CD14-positive monocyte (primary cell): Measurements from ENCODE around the gene ENTPD7. TPM values are rescaled to one million over a fixed set of nuclear protein-coding genes. Genes with fewer than 3 reads are reported as not detected.
A peak's percentile ranks its signal among the peaks of the same experiment; 100 is the strongest.

Experiments used
- DNase-seq, 3 donors: peaks; one replicate each; pipeline ENCODE4 v3.0.0-alpha.2; 2011 to 2022
- H2AFZ ChIP-seq: 2 replicates; pipeline ENCODE4 v1.6.0; 2012; ENCODE audit warnings: mild to moderate bottlenecking, low read depth, low read length, inconsistent platforms; ENCODE audit not compliant: insufficient read depth, poor library complexity, severe bottlenecking
- H3K27ac ChIP-seq, 2 donors: 1 replicate in 1 of 2; 2 replicates in 1 of 2; pipeline ENCODE4 v1.5.1; 2012 to 2013; ENCODE audit warnings: low read length in 2 of 2, control low read depth in 1 of 2, inconsistent platforms in 1 of 2, low read depth in 1 of 2, mild to moderate bottlenecking in 1 of 2
- H3K27me3 ChIP-seq, 2 donors: one replicate each; pipeline versions ENCODE4 v1.6.0 to v1.6.1; 2011 to 2013; ENCODE audit warnings: low read length in 2 of 2; ENCODE audit not compliant: control insufficient read depth in 2 of 2, insufficient read depth in 2 of 2
- H3K36me3 ChIP-seq, 2 donors: replicated peaks in 1 of 2; 1 replicate in 1 of 2; 2 replicates in 1 of 2; pipeline versions ENCODE4 v1.5.1 to v1.6.1; 2012 to 2013; ENCODE audit warnings: low read length in 2 of 2, control low read depth in 1 of 2, inconsistent platforms in 1 of 2, mild to moderate bottlenecking in 1 of 2; ENCODE audit not compliant: insufficient read depth in 2 of 2, control insufficient read depth in 1 of 2
- H3K4me1 ChIP-seq, 2 donors: 1 replicate in 1 of 2; 2 replicates in 1 of 2; pipeline versions ENCODE4 v1.5.1 to v1.6.1; 2012 to 2013; ENCODE audit warnings: low read length in 2 of 2, control low read depth in 1 of 2, inconsistent platforms in 1 of 2, mild to moderate bottlenecking in 1 of 2, moderate library complexity in 1 of 2; ENCODE audit not compliant: insufficient read depth in 2 of 2, control insufficient read depth in 1 of 2
- H3K4me2 ChIP-seq: replicated peaks from 2 replicates; pipeline ENCODE3; 2012; ENCODE audit warnings: low read length, moderate library complexity, mild to moderate bottlenecking; ENCODE audit not compliant: poor library complexity, severe bottlenecking; ENCODE audit errors: extremely low read depth
- H3K4me3 ChIP-seq, 3 experiments: fragments of 200-600 bp in 1 of 3; sonication (generic) in 1 of 3; replicated peaks in 1 of 3; 1 replicate in 2 of 3; 2 replicates in 1 of 3; pipeline ENCODE4 v1.5.1; 2011 to 2013; ENCODE audit warnings: low read length in 3 of 3, mild to moderate bottlenecking in 3 of 3, control low read depth in 2 of 3, low read depth in 2 of 3, inconsistent platforms in 1 of 3, moderate library complexity in 1 of 3
- H3K79me2 ChIP-seq: 2 replicates; pipeline ENCODE4 v1.6.0; 2012; ENCODE audit warnings: mild to moderate bottlenecking, control low read depth, inconsistent platforms, low read length, moderate library complexity; ENCODE audit not compliant: insufficient read depth
- H3K9ac ChIP-seq: 2 replicates; pipeline ENCODE4 v1.6.0; 2017; ENCODE audit warnings: low read length, mild to moderate bottlenecking; ENCODE audit not compliant: insufficient read depth, poor library complexity, severe bottlenecking
- H3K9me3 ChIP-seq, 2 donors: replicated peaks in 1 of 2; 1 replicate in 1 of 2; 2 replicates in 1 of 2; pipeline versions ENCODE4 v1.5.1 to v1.6.1; 2012 to 2013; ENCODE audit warnings: low read length in 2 of 2, control low read depth in 1 of 2; ENCODE audit not compliant: control insufficient read depth in 1 of 2, insufficient read depth in 1 of 2
- H4K20me1 ChIP-seq: 2 replicates; pipeline ENCODE4 v1.6.0; 2012; ENCODE audit warnings: mild to moderate bottlenecking, low read length, control low read depth, moderate library complexity; ENCODE audit not compliant: insufficient read depth
- H3K27ac Mint-ChIP-seq, 7 donors: one replicate each; pipeline ENCODE4 v1.8.0; 2020; ENCODE audit warnings: mild to moderate bottlenecking in 7 of 7, mixed read lengths in 7 of 7, moderate library complexity in 6 of 7, inconsistent platforms in 2 of 7
- H3K27me3 Mint-ChIP-seq, 3 donors: one replicate each; pipeline ENCODE4 v1.8.0; 2021 to 2022; ENCODE audit warnings: low read depth in 3 of 3, mild to moderate bottlenecking in 3 of 3, mixed read lengths in 3 of 3, moderate library complexity in 3 of 3, inconsistent platforms in 1 of 3
- H3K36me3 Mint-ChIP-seq, 2 donors: one replicate each; pipeline ENCODE4 v1.8.0; 2020; ENCODE audit warnings: mixed read lengths in 2 of 2, inconsistent platforms in 1 of 2, mild to moderate bottlenecking in 1 of 2
- H3K4me1 Mint-ChIP-seq: one replicate; pipeline ENCODE4 v1.8.0; 2020; ENCODE audit warnings: mild to moderate bottlenecking, mixed read lengths
- H3K4me3 Mint-ChIP-seq, 2 donors: one replicate each; pipeline ENCODE4 v1.8.0; 2020; ENCODE audit warnings: mild to moderate bottlenecking in 2 of 2, mixed read lengths in 2 of 2, moderate library complexity in 1 of 2
- H3K9me3 Mint-ChIP-seq, 7 donors: one replicate each; pipeline ENCODE4 v1.8.0; 2020 to 2022; ENCODE audit warnings: mixed read lengths in 7 of 7, mild to moderate bottlenecking in 6 of 7, moderate library complexity in 6 of 7, inconsistent platforms in 2 of 7
- CTCF ChIP-seq: fragments of 200-600 bp; IDR thresholded peaks from one replicate; pipeline ENCODE4 v1.8.0; 2022; ENCODE audit warnings: antibody characterized with exemption, mild to moderate bottlenecking
- WGBS: methylation state at CpG from one replicate; pipeline ENCODE4 v1.1.5; 2013; ENCODE audit warnings: missing lambda C conversion rate; ENCODE audit not compliant: insufficient coverage; 5-methylcytosine and 5-hydroxymethylcytosine counted together
- intact Hi-C, 2 donors: fragments of 100-400 bp; cut with micrococcal nuclease; formaldehyde crosslinking; loops; one replicate each; pipeline versions ENCODE4 v1.15.0 to v1.15.1; 2023
- polyA plus RNA-seq, 3 donors: library from polyadenylated mRNA; depleted of rRNA in 1 of 3; unstranded in 2 of 3; stranded (reverse) in 1 of 3; fragments of 300-500 nt in 2 of 3; fragments of >200 nt in 1 of 3; fragmentation: Illumina TruSeq in 2 of 3; gene quantifications; 1 replicate in 2 of 3; 2 replicates in 1 of 3; pipeline ENCODE4 v1.2.3, GENCODE V29; 2012 to 2021

ENTPD7 gene
- polyA plus RNA-seq, 3 donors: 1.2 to 2.9 (median 2.2) TPM

GRCh38 chr10:99720387-99720786 is 61.1 kb downstream of the ENTPD7 start:
- Histone ChIP-seq H3K36me3 (peaks cover 87 to 98% of the 10 kb centered on the region in 2 donors), H3K9ac (no peak overlapping the region), H3K4me1 (no peaks in the 10 kb centered on the region), H3K4me3 (no peak overlapping the region), H3K79me2 (no peaks in the 10 kb centered on the region), H3K9me3 (no peaks in the 10 kb centered on the region), H2AFZ (no peak overlapping the region), H3K4me2 (no peak overlapping the region), H4K20me1 (no peaks in the 10 kb centered on the region), H3K27me3 (no peaks in the 10 kb centered on the region), H3K27ac (no peak overlapping the region)
- Mint-ChIP-seq H3K27me3 (peaks cover 0 to 3% (median 0%) of the 10 kb centered on the region in 3 donors), H3K27ac (peak overlapping the region in 1 of 7 donors; percentile 18), H3K36me3 (peaks cover 81 to 93% of the 10 kb centered on the region in 2 donors), H3K4me1 (no peaks in the 10 kb centered on the region), H3K4me3 (no peak overlapping the region), H3K9me3 (peaks cover 0 to 2% (median 0%) of the 10 kb centered on the region in 7 donors)
- DNase-seq: no peak
- intact Hi-C loops: no loop called here
- 100% methylated on average over 1 of the region's 2 CpGs for whole genome bisulfite sequencing
- no peak for TF ChIP-seq CTCF

GRCh38 chr10:99730026-99730425 is 70.7 kb downstream of the ENTPD7 start:
- Histone ChIP-seq H3K4me1 (peaks cover 20 to 30% of the 10 kb centered on the region in 2 donors), H3K27ac (no peak overlapping the region), H3K4me3 (no peak overlapping the region), H4K20me1 (no peaks in the 10 kb centered on the region), H3K9ac (no peak overlapping the region), H3K79me2 (peaks cover 45% of the 10 kb centered on the region), H3K4me2 (no peak overlapping the region), H3K27me3 (no peaks in the 10 kb centered on the region), H2AFZ (no peak overlapping the region), H3K36me3 (peaks cover 37 to 46% of the 10 kb centered on the region in 2 donors), H3K9me3 (no peaks in the 10 kb centered on the region)
- Mint-ChIP-seq H3K36me3 (peaks cover 36 to 48% of the 10 kb centered on the region in 2 donors), H3K4me3 (no peak overlapping the region), H3K9me3 (no peaks in the 10 kb centered on the region), H3K27ac (peak overlapping the region in 1 of 7 donors; percentile 71), H3K27me3 (peaks cover 0 to 1% (median 0%) of the 10 kb centered on the region in 3 donors), H3K4me1 (peaks cover 16% of the 10 kb centered on the region)
- no peak for TF ChIP-seq CTCF
- 92% methylated on average over 1 of the region's 1 CpG for WGBS
- DNase-seq: no peak
- intact Hi-C loops: no loop called here
